SK-N-SH (cell line): ENCODE measurements around the gene TUBGCP2. TPM values are rescaled to one million over a fixed set of nuclear protein-coding genes. Genes with fewer than 3 reads are reported as not detected.

Source experiments
- CTCF ChIA-PET: fragments of 300-600, 350-600 bp; formaldehyde crosslinking; extraction: SDS; loops from one replicate; lab custom pipeline; 2021; lab: Yijun Ruan, JAX
- POLR2A ChIA-PET: fragments of 350-600 bp; sonication (Branson Sonifier 250); formaldehyde crosslinking; extraction: SDS; loops from one replicate; lab custom pipeline; 2020; ENCODE audit warnings: antibody characterized with exemption, inconsistent platforms; lab: Yijun Ruan, JAX
- DNase-seq: peaks from one replicate; pipeline ENCODE4 v3.0.0; 2012
- H2AFZ ChIP-seq: fragments of 200-600 bp; sonication (generic); 2 replicates; pipeline ENCODE4 v1.8.1; 2016; ENCODE audit warnings: antibody characterized with exemption, mild to moderate bottlenecking, low read depth
- H3F3A ChIP-seq: fragments of 200-600 bp; sonication (generic); replicated peaks from 2 replicates; pipeline ENCODE3; 2016; ENCODE audit warnings: antibody characterized with exemption, mild to moderate bottlenecking; ENCODE audit not compliant: insufficient read depth
- H3K27ac ChIP-seq, 2 experiments: fragments of 200-500 bp in 1 of 2; fragments of 200-600 bp in 1 of 2; sonication (Bioruptor generic) in 1 of 2; sonication (generic), shearing (Covaris generic) in 1 of 2; 2 replicates each; pipeline versions ENCODE4 v1.5.1 to v1.6.1; 2014 to 2016; ENCODE audit warnings: low read depth in 2 of 2, inconsistent platforms in 1 of 2, low read length in 1 of 2, mild to moderate bottlenecking in 1 of 2, mixed read lengths in 1 of 2
- H3K27me3 ChIP-seq: fragments of 200-600 bp; sonication (generic), shearing (Covaris generic); 2 replicates; pipeline ENCODE4 v1.6.1; 2016; ENCODE audit warnings: mixed run types; ENCODE audit not compliant: insufficient read depth
- H3K36me3 ChIP-seq, 2 experiments: fragments of 200-500 bp in 1 of 2; fragments of 200-600 bp in 1 of 2; sonication (Bioruptor generic) in 1 of 2; sonication (generic) in 1 of 2; replicated peaks in 1 of 2; 2 replicates each; pipeline versions ENCODE3 to v1.5.1; 2014 to 2016; ENCODE audit warnings: low read length in 1 of 2, mild to moderate bottlenecking in 1 of 2; ENCODE audit not compliant: insufficient read depth in 2 of 2, control insufficient read depth in 1 of 2
- H3K4me1 ChIP-seq, 2 experiments: fragments of 200-500 bp in 1 of 2; fragments of 200-600 bp in 1 of 2; sonication (Bioruptor generic) in 1 of 2; sonication (generic), shearing (Covaris generic) in 1 of 2; 2 replicates each; pipeline versions ENCODE4 v1.5.1 to v1.6.1; 2014 to 2016; ENCODE audit warnings: low read depth in 1 of 2, low read length in 1 of 2, mixed run types in 1 of 2; ENCODE audit not compliant: insufficient read depth in 2 of 2, control insufficient read depth in 1 of 2
- H3K4me2 ChIP-seq: fragments of 200-600 bp; sonication (generic), shearing (Covaris generic); 2 replicates; pipeline ENCODE4 v1.6.1; 2017; ENCODE audit warnings: mixed run types
- H3K4me3 ChIP-seq, 2 experiments: fragments of 200-500 bp in 1 of 2; fragments of 200-600 bp in 1 of 2; sonication (Bioruptor generic) in 1 of 2; sonication (generic), shearing (Covaris generic) in 1 of 2; 2 replicates each; pipeline versions ENCODE4 v1.5.1 to v1.8.1; 2014 to 2016; ENCODE audit warnings: low read depth in 2 of 2, inconsistent platforms in 1 of 2, low read length in 1 of 2, mild to moderate bottlenecking in 1 of 2, mixed read lengths in 1 of 2, moderate library complexity in 1 of 2
- H3K79me2 ChIP-seq: fragments of 200-600 bp; sonication (generic); 2 replicates; pipeline ENCODE4 v1.8.1; 2017; ENCODE audit warnings: mild to moderate bottlenecking; ENCODE audit not compliant: insufficient read depth
- H3K9ac ChIP-seq: fragments of 200-600 bp; sonication (generic); 2 replicates; pipeline ENCODE4 v1.6.1; 2017; ENCODE audit warnings: mixed run types
- H3K9me2 ChIP-seq: fragments of 200-600 bp; sonication (generic); 2 replicates; pipeline ENCODE4 v1.6.1; 2017; ENCODE audit warnings: mixed run types
- H3K9me3 ChIP-seq: fragments of 200-600 bp; sonication (generic); 2 replicates; pipeline ENCODE4 v1.6.1; 2017; ENCODE audit warnings: mixed run types, mild to moderate bottlenecking, moderate library complexity
- H4K20me1 ChIP-seq: fragments of 200-600 bp; sonication (generic); 2 replicates; pipeline ENCODE4 v1.6.1; 2017; ENCODE audit warnings: mild to moderate bottlenecking, mixed run types; ENCODE audit not compliant: insufficient read depth
- GABPA ChIP-seq: IDR thresholded peaks from 2 replicates; pipeline ENCODE4 v1.4.0; 2012; ENCODE audit warnings: low read depth, mild to moderate bottlenecking
- MXI1 ChIP-seq: IDR thresholded peaks from 2 replicates; pipeline ENCODE4 v1.6.1; 2012; ENCODE audit warnings: mild to moderate bottlenecking, low read depth, low read length, improper control_type of control experiment
- YY1 ChIP-seq: IDR thresholded peaks from 2 replicates; pipeline ENCODE4 v1.4.0; 2012; ENCODE audit warnings: low read depth, mild to moderate bottlenecking
- WGBS: methylation state at CpG from one replicate; pipeline ENCODE4 v1.1.6; 2017; ENCODE audit warnings: low lambda C conversion rate; 5-methylcytosine and 5-hydroxymethylcytosine counted together
- polyA plus RNA-seq, 3 experiments: library from polyadenylated mRNA; depleted of rRNA; stranded (reverse); fragments of >200 nt; gene quantifications; 2 replicates each; pipeline ENCODE4 v1.2.3, GENCODE V29; 2012
- TF ChIP-seq, protein P1 (sequence below): IDR thresholded peaks from 2 replicates; pipeline ENCODE4 v1.6.1; 2012; ENCODE audit warnings: mild to moderate bottlenecking, low read depth, low read length, moderate library complexity
- TF ChIP-seq, protein P2 (sequence below): fragments of 200-600 bp; sonication (generic); IDR thresholded peaks from 2 replicates; pipeline ENCODE4 v1.6.1; 2017; ENCODE audit warnings: antibody characterized with exemption, mild to moderate bottlenecking, moderate library complexity
- TF ChIP-seq, protein P3 (sequence below): IDR thresholded peaks from 2 replicates; pipeline ENCODE4 v1.4.0; 2012; ENCODE audit warnings: low read depth, borderline replicate concordance

The TUBGCP2 gene
- polyA plus RNA-seq, 1 of the 3 experiments (the other 2 are of a cell fraction), result 49.1 TPM

DNA sequence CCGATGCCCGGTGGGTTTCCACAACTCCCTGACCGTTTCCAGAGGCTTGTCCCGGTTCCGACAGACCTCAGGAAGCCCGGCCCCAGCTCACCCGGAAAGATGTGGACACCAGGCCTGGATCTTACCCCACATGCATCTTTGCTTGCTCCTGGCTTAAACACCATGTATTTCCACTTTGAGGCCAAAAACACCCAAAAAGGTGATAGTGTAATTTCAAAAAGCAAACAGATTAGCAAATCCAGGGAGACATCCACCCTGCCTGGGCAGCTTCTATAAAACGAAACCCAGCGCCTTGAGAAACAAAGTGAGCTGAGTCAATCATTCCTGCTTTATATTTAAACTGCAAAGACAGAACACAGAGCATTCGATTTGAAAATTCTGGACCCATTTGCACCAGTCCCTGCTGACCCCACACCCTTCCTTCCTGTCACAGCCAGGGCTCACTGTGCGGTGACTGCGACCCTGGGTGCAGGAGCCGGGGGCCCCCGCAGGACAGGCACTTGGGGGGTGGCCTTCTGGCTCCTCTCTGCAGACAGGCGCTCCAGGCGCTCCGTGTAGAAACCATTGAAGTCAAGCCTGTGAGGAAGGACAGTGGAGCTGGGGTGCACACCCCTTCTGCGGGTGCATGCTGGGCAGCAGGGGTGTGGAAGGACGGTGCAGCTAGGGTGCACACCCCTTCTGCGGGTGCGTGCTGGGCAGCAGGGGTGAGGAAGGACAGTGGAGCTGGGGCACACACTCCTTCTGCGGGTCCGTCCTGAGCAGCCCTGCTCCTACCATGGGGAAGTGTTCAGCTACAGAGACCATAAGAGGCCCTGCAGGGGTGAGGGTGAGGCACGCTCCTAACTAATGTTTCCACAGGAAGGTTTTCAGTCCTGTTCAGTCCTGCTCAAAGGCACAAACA is 29.1 kb downstream of the TUBGCP2 start (continued):
- TF ChIP-seq, protein P1, sequence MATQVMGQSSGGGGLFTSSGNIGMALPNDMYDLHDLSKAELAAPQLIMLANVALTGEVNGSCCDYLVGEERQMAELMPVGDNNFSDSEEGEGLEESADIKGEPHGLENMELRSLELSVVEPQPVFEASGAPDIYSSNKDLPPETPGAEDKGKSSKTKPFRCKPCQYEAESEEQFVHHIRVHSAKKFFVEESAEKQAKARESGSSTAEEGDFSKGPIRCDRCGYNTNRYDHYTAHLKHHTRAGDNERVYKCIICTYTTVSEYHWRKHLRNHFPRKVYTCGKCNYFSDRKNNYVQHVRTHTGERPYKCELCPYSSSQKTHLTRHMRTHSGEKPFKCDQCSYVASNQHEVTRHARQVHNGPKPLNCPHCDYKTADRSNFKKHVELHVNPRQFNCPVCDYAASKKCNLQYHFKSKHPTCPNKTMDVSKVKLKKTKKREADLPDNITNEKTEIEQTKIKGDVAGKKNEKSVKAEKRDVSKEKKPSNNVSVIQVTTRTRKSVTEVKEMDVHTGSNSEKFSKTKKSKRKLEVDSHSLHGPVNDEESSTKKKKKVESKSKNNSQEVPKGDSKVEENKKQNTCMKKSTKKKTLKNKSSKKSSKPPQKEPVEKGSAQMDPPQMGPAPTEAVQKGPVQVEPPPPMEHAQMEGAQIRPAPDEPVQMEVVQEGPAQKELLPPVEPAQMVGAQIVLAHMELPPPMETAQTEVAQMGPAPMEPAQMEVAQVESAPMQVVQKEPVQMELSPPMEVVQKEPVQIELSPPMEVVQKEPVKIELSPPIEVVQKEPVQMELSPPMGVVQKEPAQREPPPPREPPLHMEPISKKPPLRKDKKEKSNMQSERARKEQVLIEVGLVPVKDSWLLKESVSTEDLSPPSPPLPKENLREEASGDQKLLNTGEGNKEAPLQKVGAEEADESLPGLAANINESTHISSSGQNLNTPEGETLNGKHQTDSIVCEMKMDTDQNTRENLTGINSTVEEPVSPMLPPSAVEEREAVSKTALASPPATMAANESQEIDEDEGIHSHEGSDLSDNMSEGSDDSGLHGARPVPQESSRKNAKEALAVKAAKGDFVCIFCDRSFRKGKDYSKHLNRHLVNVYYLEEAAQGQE, result no peak
- no peak for TF ChIP-seq GABPA

DNA sequence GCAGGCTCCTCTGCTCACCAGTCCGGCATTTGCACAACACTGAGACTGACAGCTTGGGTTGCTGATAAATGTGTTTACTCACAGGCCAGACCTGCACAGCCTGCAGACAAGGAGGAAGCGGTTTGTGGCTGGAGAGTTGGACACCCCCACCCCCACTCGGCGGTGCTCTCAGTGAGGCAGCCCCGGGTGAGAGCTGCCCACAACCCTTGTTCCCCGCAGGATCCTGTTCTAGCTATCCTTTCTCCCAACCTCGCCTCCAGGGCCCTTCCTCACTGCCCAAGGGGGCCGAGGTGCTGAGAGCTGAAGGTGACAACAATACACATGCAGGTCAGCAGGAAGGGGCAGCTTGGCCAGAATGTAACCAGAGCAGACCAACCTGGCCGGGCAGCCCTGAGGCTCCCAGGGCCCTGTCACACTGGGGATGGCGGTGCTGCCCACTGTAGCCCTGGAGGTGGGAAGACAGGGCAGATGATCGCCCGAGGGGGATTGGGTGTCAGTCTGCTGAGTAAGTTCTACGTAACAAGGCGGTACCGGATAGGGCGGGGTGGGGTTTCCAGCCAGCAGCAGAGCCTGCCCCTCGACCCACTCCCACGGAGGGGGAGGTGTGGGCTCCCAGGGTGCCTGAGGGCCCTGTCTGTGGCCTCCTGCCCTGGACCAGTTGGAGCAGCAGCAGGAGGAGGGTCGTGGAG is 30.0 kb downstream of the TUBGCP2 start:
- ChIA-PET POLR2A (interaction anchor here (1.4 kb wide), 1 partner anchor 12 kb away, joined by 3 read pairs; no protein-coding TSS in a partner anchor), CTCF (interaction anchor here (1.1 to 3.1 kb wide), 4 partner anchors 25 to 135 kb away, joined by 4 to 9 read pairs (median 4); no protein-coding TSS in a partner anchor)
- WGBS, result 78% methylated on average over 9 of the region's 19 CpGs
- Histone ChIP-seq H3K79me2 (no peaks in the 10 kb centered on the region), H3K27me3 (no peaks in the 10 kb centered on the region), H3K9me2 (no peaks in the 10 kb centered on the region), H3K9ac (no peak overlapping the region), H3K27ac (no peak overlapping the region), H3K4me2 (no peak overlapping the region), H3K4me3 (no peak overlapping the region), H3F3A (no peaks in the 10 kb centered on the region), H4K20me1 (no peaks in the 10 kb centered on the region; the same call in 1 of the 2 replicates), H3K4me1 (no peaks in the 10 kb centered on the region; a peak in 1 of 4 replicates), H3K9me3 (no peaks in the 10 kb centered on the region), H2AFZ (no peak overlapping the region), H3K36me3 (peaks cover 0 to 43% of the 10 kb centered on the region in 2 experiments)
- TF ChIP-seq GABPA, result no peak
- TF ChIP-seq YY1, result no peak
- TF ChIP-seq, protein P2, sequence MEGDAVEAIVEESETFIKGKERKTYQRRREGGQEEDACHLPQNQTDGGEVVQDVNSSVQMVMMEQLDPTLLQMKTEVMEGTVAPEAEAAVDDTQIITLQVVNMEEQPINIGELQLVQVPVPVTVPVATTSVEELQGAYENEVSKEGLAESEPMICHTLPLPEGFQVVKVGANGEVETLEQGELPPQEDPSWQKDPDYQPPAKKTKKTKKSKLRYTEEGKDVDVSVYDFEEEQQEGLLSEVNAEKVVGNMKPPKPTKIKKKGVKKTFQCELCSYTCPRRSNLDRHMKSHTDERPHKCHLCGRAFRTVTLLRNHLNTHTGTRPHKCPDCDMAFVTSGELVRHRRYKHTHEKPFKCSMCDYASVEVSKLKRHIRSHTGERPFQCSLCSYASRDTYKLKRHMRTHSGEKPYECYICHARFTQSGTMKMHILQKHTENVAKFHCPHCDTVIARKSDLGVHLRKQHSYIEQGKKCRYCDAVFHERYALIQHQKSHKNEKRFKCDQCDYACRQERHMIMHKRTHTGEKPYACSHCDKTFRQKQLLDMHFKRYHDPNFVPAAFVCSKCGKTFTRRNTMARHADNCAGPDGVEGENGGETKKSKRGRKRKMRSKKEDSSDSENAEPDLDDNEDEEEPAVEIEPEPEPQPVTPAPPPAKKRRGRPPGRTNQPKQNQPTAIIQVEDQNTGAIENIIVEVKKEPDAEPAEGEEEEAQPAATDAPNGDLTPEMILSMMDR, result no peak
- no peak for TF ChIP-seq MXI1
- TF ChIP-seq, protein P3, sequence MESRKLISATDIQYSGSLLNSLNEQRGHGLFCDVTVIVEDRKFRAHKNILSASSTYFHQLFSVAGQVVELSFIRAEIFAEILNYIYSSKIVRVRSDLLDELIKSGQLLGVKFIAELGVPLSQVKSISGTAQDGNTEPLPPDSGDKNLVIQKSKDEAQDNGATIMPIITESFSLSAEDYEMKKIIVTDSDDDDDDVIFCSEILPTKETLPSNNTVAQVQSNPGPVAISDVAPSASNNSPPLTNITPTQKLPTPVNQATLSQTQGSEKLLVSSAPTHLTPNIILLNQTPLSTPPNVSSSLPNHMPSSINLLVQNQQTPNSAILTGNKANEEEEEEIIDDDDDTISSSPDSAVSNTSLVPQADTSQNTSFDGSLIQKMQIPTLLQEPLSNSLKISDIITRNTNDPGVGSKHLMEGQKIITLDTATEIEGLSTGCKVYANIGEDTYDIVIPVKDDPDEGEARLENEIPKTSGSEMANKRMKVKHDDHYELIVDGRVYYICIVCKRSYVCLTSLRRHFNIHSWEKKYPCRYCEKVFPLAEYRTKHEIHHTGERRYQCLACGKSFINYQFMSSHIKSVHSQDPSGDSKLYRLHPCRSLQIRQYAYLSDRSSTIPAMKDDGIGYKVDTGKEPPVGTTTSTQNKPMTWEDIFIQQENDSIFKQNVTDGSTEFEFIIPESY, result no peak
- no peak for DNase-seq
